ENCODE data around the gene GAREM1. TPM values are rescaled to one million over a fixed set of nuclear protein-coding genes. Genes with fewer than 3 reads are reported as not detected.

The GAREM1 gene
- total RNA-seq, 1 donor from 2014 or later: 5.1 TPM

GRCh38 chr18:32258148-32258547, 212.5 kb downstream of the GAREM1 start:
- Histone ChIP-seq H3F3A (ENCODE audit: low read depth) (no peaks in the 10 kb centered on the region), H3K9ac (no peak overlapping the region), H3K4me1 (peaks cover 4% of the 10 kb centered on the region), H3K4me3 (no peak overlapping the region), H3K36me3 (no peaks in the 10 kb centered on the region), H3K9me3 (ENCODE audit: low read depth) (no peaks in the 10 kb centered on the region), H2AFZ (replicated peaks) (no peak overlapping the region), H3K79me2 (ENCODE audit: low read depth) (no peaks in the 10 kb centered on the region), H3K27ac (no peak overlapping the region), H3K27me3 (no peaks in the 10 kb centered on the region), H3K4me2 (no peak overlapping the region), H4K20me1 (ENCODE audit: low read depth) (no peaks in the 10 kb centered on the region)
- Mint-ChIP-seq H3K4me1 (peaks cover 5% of the 10 kb centered on the region), H3K36me3 (no peaks in the 10 kb centered on the region), H3K4me3 (no peak overlapping the region), H3K27me3 (ENCODE audit: insufficient read depth, low read depth) (peaks cover 2% of the 10 kb centered on the region), H3K9me3 (no peaks in the 10 kb centered on the region), H3K27ac (no peak overlapping the region)
- TF ChIP-seq CTCF (IDR thresholded peaks at IDR 0.05) (no peak), EZH2 (IDR thresholded peaks at IDR 0.05) (no peak), EZH2phosphoT487 (IDR thresholded peaks at IDR 0.05) (no peak)
- DNase-seq (ENCODE audit: low spot score): no peak

GRCh38 chr18:32257084-32257785, 213.4 kb downstream of the GAREM1 start:
- H3K4me3 ChIP-seq: no peak overlapping the region
- no peak for DNase-seq (ENCODE audit: low spot score)
- no peaks in the 10 kb centered on the region for H3K36me3 ChIP-seq
- TF ChIP-seq CTCF (IDR thresholded peaks at IDR 0.05): no peak
- no peaks in the 10 kb centered on the region for H3K9me3 Mint-ChIP-seq
- H3K27ac Mint-ChIP-seq: no peak overlapping the region
- no peaks in the 10 kb centered on the region for H3K27me3 ChIP-seq
- H3K9me3 ChIP-seq (ENCODE audit: low read depth): no peaks in the 10 kb centered on the region
- no peak overlapping the region for H3K9ac ChIP-seq
- H4K20me1 ChIP-seq (ENCODE audit: low read depth): no peaks in the 10 kb centered on the region
- H2AFZ ChIP-seq (replicated peaks): no peak overlapping the region
- no peak overlapping the region for H3K27ac ChIP-seq
- H3K27me3 Mint-ChIP-seq (ENCODE audit: insufficient read depth, low read depth): peaks cover 2% of the 10 kb centered on the region
- no peak overlapping the region for H3K4me2 ChIP-seq
- no peaks in the 10 kb centered on the region for H3K36me3 Mint-ChIP-seq
- peaks cover 5% of the 10 kb centered on the region for H3K4me1 Mint-ChIP-seq
- peaks cover 4% of the 10 kb centered on the region for H3K4me1 ChIP-seq
- H3K79me2 ChIP-seq (ENCODE audit: low read depth): no peaks in the 10 kb centered on the region
- H3F3A ChIP-seq (ENCODE audit: low read depth): no peaks in the 10 kb centered on the region
- no peak overlapping the region for H3K4me3 Mint-ChIP-seq

GRCh38 chr18:32255570-32255969, 215.1 kb downstream of the GAREM1 start:
- Histone ChIP-seq H3K9me3 (ENCODE audit: low read depth) (no peaks in the 10 kb centered on the region), H3F3A (ENCODE audit: low read depth) (no peaks in the 10 kb centered on the region), H3K27me3 (no peaks in the 10 kb centered on the region), H2AFZ (replicated peaks) (no peak overlapping the region), H3K4me3 (no peak overlapping the region), H4K20me1 (ENCODE audit: low read depth) (no peaks in the 10 kb centered on the region), H3K4me2 (no peak overlapping the region), H3K4me1 (peaks cover 4% of the 10 kb centered on the region), H3K9ac (no peak overlapping the region), H3K79me2 (ENCODE audit: low read depth) (no peaks in the 10 kb centered on the region), H3K27ac (no peak overlapping the region), H3K36me3 (no peaks in the 10 kb centered on the region)
- no peak for DNase-seq (ENCODE audit: low spot score)
- Mint-ChIP-seq H3K36me3 (no peaks in the 10 kb centered on the region), H3K4me3 (no peak overlapping the region), H3K27ac (no peak overlapping the region), H3K9me3 (no peaks in the 10 kb centered on the region), H3K4me1 (peaks cover 5% of the 10 kb centered on the region), H3K27me3 (ENCODE audit: insufficient read depth, low read depth) (peaks cover 2% of the 10 kb centered on the region)
- TF ChIP-seq CTCF (IDR thresholded peaks at IDR 0.05) (no peak), EZH2 (IDR thresholded peaks at IDR 0.05) (no peak), EZH2phosphoT487 (IDR thresholded peaks at IDR 0.05) (no peak)

Data from neural progenitor cell (in vitro differentiated cells).